ENCODE data around the gene MADD. TPM values are rescaled to one million over a fixed set of nuclear protein-coding genes. Genes with fewer than 3 reads are reported as not detected.
"Not testable (repeated sequence)": the region's sequence is repeated elsewhere in the genome, so short reads cannot be mapped to it uniquely, and the experiment has no call there.

MADD gene
- total RNA-seq, 1 donor from 2014 or later = 40.9 TPM

- H3K36me3 ChIP-seq = peaks cover 93% of the 10 kb centered on the region
- peaks cover 78% of the 10 kb centered on the region for H3K4me1 ChIP-seq
- no peak for TF ChIP-seq CTCF (IDR thresholded peaks at IDR 0.05; ENCODE audit: borderline replicate concordance)
- intact Hi-C loops (cut with micrococcal nuclease) = no loop called here
- no peak overlapping the region for H3K4me3 ChIP-seq
- H3K27ac ChIP-seq (replicated peaks) = peak overlapping the region; percentile 97
- H3K9me3 ChIP-seq (replicated peaks) = no peaks in the 10 kb centered on the region
- H3K27me3 ChIP-seq (ENCODE audit: low read depth) = no peaks in the 10 kb centered on the region
- DNase-seq = peak; percentile 15
These were observed 62.4 kb downstream of the MADD start for GRCh38 chr11:47332303-47332711.

- DNase-seq = no peak
- H3K27ac ChIP-seq (replicated peaks) = peak overlapping the region; percentile 97
- TF ChIP-seq CTCF (IDR thresholded peaks at IDR 0.05; ENCODE audit: borderline replicate concordance) = no peak
- H3K9me3 ChIP-seq (replicated peaks) = no peaks in the 10 kb centered on the region
- no peaks in the 10 kb centered on the region for H3K27me3 ChIP-seq (ENCODE audit: low read depth)
- intact Hi-C loops (cut with micrococcal nuclease) = no loop called here
- H3K4me1 ChIP-seq = peaks cover 83% of the 10 kb centered on the region
- H3K36me3 ChIP-seq = peaks cover 92% of the 10 kb centered on the region
- no peak overlapping the region for H3K4me3 ChIP-seq
These were observed 63.0 kb downstream of the MADD start for GRCh38 chr11:47332791-47333525.

GRCh38 chr11:47333526-47333845, 63.6 kb downstream of the MADD start:
- intact Hi-C loops (cut with micrococcal nuclease) = no loop called here
- peaks cover 90% of the 10 kb centered on the region for H3K36me3 ChIP-seq
- TF ChIP-seq CTCF (IDR thresholded peaks at IDR 0.05; ENCODE audit: borderline replicate concordance) = no peak
- peaks cover 88% of the 10 kb centered on the region for H3K4me1 ChIP-seq
- no peaks in the 10 kb centered on the region for H3K27me3 ChIP-seq (ENCODE audit: low read depth)
- DNase-seq = no peak
- peak overlapping the region; percentile 97 for H3K27ac ChIP-seq (replicated peaks)
- no peak overlapping the region for H3K4me3 ChIP-seq
- H3K9me3 ChIP-seq (replicated peaks) = no peaks in the 10 kb centered on the region

- H3K4me3 ChIP-seq = no peak overlapping the region
- H3K36me3 ChIP-seq = peaks cover 88% of the 10 kb centered on the region
- H3K4me1 ChIP-seq = peaks cover 88% of the 10 kb centered on the region
- H3K27ac ChIP-seq (replicated peaks) = peak overlapping the region; percentile 97
- no peaks in the 10 kb centered on the region for H3K27me3 ChIP-seq (ENCODE audit: low read depth)
- no peak for TF ChIP-seq CTCF (IDR thresholded peaks at IDR 0.05; ENCODE audit: borderline replicate concordance)
- DNase-seq = no peak
- intact Hi-C loops (cut with micrococcal nuclease) = no loop called here
- H3K9me3 ChIP-seq (replicated peaks) = no peaks in the 10 kb centered on the region
These were observed 64.0 kb downstream of the MADD start for GRCh38 chr11:47333886-47334443.

GRCh38 chr11:47334699-47335411, 64.9 kb downstream of the MADD start:
- DNase-seq; intact Hi-C loops (cut with micrococcal nuclease); H3K9me3 ChIP-seq (replicated peaks); H3K27me3 ChIP-seq (ENCODE audit: low read depth); H3K4me3 ChIP-seq: not testable (repeated sequence)
- H3K36me3 ChIP-seq = peaks cover 88% of the 10 kb centered on the region
- peak overlapping the region; percentile 97 for H3K27ac ChIP-seq (replicated peaks)
- peaks cover 88% of the 10 kb centered on the region for H3K4me1 ChIP-seq

GRCh38 chr11:47335733-47336132, 65.8 kb downstream of the MADD start:
- H3K27ac ChIP-seq (replicated peaks) = peak overlapping the region; percentile 97

More at GRCh38 chr11:47335733-47336132, 65.8 kb downstream of the MADD start:
- H3K27me3 ChIP-seq (ENCODE audit: low read depth) = no peaks in the 10 kb centered on the region
- peaks cover 88% of the 10 kb centered on the region for H3K36me3 ChIP-seq
- H3K4me3 ChIP-seq = no peak overlapping the region
- intact Hi-C loops (cut with micrococcal nuclease) = no loop called here
- TF ChIP-seq CTCF (IDR thresholded peaks at IDR 0.05; ENCODE audit: borderline replicate concordance) = no peak
- DNase-seq = no peak
- H3K9me3 ChIP-seq (replicated peaks) = no peaks in the 10 kb centered on the region
- peaks cover 88% of the 10 kb centered on the region for H3K4me1 ChIP-seq

All from left ventricle myocardium inferior (tissue), 1 donor.